Measurements from ENCODE around the gene PEX12. TPM values are rescaled to one million over a fixed set of nuclear protein-coding genes. Genes with fewer than 3 reads are reported as not detected.

Gene PEX12
- total RNA-seq = 4.2 and 5.1 TPM in 2 replicates
- long read RNA-seq, transcript PEX12-201 (3 exons, 2,675 nt) = major isoform, 15 of 18 reads
- long read RNA-seq, partial matches to known transcripts = 2 of 18 reads
- long read RNA-seq, other reads (novel, unspliced or antisense) = 1 of 18 reads

DNA sequence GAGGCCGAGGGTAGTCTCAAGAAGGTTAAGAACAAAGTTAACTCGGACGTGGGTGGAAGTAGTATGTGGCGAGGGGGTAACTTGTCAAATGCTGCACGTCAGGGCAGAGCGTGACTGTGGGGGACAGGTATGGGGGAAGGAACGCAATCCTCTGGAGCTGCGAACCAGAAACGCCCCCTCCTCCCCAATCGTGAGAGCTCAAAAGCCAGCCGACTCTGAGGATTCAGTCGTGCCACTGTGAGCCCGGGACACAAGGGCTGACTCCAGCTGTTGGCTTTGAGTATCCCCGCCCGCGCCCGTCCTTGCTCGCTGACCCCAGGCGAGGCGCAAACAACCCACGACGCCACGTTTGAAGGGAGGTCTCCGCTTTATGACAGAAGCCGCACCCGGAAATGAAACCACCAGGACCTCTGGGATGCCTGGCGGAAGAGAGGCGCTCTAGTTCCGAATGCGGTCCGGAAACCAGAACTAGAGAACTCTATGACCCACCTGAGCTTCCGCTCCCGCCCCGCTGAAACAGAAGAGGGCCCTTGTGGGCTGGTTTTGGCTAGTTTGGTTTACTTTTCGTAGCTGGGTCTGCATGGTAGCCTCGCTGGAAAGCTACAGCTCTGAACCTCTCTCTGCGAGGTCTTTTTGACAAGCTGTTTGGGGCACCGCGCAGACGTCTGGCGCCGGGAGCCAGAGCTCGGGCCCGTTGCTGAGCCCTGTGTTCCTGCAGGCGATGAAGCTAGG, at the start of gene PEX12:
PEX12 (minus strand) TSS at position 375 of the 732 bp plus-strand sequence. CDS start 550 bp downstream, outside the sequence.
- Mint-ChIP-seq H3K4me3 (peak within 1 kb of the TSS; percentile 93), H3K27me3 (ENCODE audit: low read depth) (peaks cover 15% of the 10 kb centered on the region), H3K9me3 (no peaks in the 10 kb centered on the region), H3K27ac (ENCODE audit: unreplicated experiment) (peak within 1 kb of the TSS; percentile 50), H3K4me1 (peaks cover 25% of the 10 kb centered on the region), H3K36me3 (ENCODE audit: low read depth) (no peaks in the 10 kb centered on the region)
- DNase-seq (ENCODE audit: low read depth, low spot score) = peak; percentile 48
- TF ChIP-seq, protein P1, sequence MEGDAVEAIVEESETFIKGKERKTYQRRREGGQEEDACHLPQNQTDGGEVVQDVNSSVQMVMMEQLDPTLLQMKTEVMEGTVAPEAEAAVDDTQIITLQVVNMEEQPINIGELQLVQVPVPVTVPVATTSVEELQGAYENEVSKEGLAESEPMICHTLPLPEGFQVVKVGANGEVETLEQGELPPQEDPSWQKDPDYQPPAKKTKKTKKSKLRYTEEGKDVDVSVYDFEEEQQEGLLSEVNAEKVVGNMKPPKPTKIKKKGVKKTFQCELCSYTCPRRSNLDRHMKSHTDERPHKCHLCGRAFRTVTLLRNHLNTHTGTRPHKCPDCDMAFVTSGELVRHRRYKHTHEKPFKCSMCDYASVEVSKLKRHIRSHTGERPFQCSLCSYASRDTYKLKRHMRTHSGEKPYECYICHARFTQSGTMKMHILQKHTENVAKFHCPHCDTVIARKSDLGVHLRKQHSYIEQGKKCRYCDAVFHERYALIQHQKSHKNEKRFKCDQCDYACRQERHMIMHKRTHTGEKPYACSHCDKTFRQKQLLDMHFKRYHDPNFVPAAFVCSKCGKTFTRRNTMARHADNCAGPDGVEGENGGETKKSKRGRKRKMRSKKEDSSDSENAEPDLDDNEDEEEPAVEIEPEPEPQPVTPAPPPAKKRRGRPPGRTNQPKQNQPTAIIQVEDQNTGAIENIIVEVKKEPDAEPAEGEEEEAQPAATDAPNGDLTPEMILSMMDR (conservative IDR thresholded peaks at IDR 0.05) = no peak

DNA sequence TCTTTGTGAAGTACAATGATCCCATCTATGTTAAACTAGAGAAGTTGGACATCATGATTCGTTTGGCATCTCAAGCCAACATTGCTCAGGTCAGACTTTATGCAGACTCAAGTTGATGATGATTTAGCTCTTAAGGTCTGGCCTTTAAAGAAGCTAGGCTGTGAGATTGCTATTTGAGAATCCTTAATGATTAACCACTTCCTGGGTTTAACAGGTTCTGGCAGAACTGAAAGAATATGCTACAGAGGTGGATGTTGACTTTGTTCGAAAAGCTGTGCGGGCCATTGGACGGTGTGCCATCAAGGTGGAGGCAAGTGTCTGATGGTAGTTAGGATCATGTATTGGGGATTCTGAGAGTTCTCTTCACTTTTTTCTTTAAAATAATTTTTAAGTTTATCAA, 49.0 kb upstream of the PEX12 start:
- Mint-ChIP-seq H3K27me3 (ENCODE audit: low read depth) (no peaks in the 10 kb centered on the region), H3K4me1 (no peaks in the 10 kb centered on the region), H3K9me3 (no peaks in the 10 kb centered on the region), H3K4me3 (no peak overlapping the region), H3K27ac (ENCODE audit: unreplicated experiment) (no peak overlapping the region), H3K36me3 (ENCODE audit: low read depth) (peaks cover 3% of the 10 kb centered on the region)
- TF ChIP-seq, protein P1 (conservative IDR thresholded peaks at IDR 0.05) = no peak
- no peak for DNase-seq (ENCODE audit: low read depth, low spot score)

DNA sequence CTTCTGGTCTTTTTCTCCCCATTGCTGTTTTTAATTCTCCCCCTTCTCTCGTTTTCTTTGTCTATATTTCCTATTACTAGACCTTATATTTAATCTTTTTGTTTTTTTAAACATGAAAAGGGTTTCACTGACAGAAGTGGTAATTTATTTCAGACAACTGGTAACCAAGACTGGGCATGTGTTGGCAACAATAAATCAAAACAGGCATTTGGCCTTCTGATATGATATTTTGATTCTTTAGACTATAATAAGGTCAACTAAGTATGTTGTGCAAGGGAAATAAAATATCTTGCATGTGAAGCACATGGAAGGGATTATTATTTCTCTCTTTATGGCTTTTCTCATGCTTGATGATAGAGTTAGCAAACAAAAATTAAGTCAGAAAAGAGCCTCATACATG, 43.4 kb upstream of the PEX12 start:
- TF ChIP-seq, protein P1 (conservative IDR thresholded peaks at IDR 0.05) = no peak
- Mint-ChIP-seq H3K4me3 (no peak overlapping the region), H3K4me1 (no peaks in the 10 kb centered on the region), H3K9me3 (no peaks in the 10 kb centered on the region), H3K27me3 (ENCODE audit: low read depth) (no peaks in the 10 kb centered on the region), H3K27ac (ENCODE audit: unreplicated experiment) (no peak overlapping the region), H3K36me3 (ENCODE audit: low read depth) (peaks cover 3% of the 10 kb centered on the region)
- DNase-seq (ENCODE audit: low read depth, low spot score) = no peak

DNA sequence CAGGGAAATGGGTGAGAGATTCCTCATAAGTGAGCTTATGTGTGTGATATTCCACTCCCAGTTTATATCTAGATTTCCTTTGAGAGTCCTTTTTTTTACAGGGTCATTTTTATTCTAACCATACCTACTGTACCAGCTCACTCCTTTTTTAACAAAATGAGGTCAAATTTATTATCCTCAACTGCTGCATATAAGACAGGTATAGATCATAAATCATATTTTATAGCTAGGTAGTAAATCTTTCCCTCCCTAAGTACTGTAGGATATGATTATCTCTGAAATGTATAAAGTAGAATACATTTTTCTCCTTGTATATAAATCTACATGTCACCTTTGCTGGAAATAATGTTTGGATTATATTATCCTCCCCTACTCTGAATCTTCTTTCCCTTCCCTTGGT, 40.3 kb upstream of the PEX12 start:
- DNase-seq (ENCODE audit: low read depth, low spot score) = no peak
- H3K4me1 Mint-ChIP-seq = no peaks in the 10 kb centered on the region
- no peak overlapping the region for H3K4me3 Mint-ChIP-seq
- H3K27me3 Mint-ChIP-seq (ENCODE audit: low read depth) = no peaks in the 10 kb centered on the region
- TF ChIP-seq, protein P1 (conservative IDR thresholded peaks at IDR 0.05) = no peak
- no peak overlapping the region for H3K27ac Mint-ChIP-seq (ENCODE audit: unreplicated experiment)
- H3K36me3 Mint-ChIP-seq (ENCODE audit: low read depth) = no peaks in the 10 kb centered on the region
- no peaks in the 10 kb centered on the region for H3K9me3 Mint-ChIP-seq

DNA sequence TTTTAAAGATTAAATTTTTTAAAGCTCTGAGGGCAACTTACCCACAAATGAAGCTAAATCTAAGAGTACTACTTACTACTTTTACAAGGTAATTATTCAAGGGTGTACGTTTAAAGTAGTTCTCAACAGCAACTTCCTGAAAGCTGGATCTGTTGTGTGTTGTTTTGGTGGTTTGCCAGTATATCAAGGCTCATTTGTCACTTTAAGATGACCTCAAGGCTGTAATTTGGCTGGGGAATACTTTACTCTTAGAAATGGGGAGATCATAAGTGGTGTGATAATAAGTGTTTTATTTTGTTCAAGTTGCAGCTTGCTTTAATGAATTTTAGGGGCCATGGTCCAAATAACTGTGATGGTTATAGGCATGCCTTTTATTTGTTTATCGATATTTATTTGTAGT, 39.1 kb upstream of the PEX12 start:
- Mint-ChIP-seq H3K36me3 (ENCODE audit: low read depth) (no peaks in the 10 kb centered on the region), H3K4me3 (no peak overlapping the region), H3K27ac (ENCODE audit: unreplicated experiment) (peak overlapping the region; percentile 55), H3K4me1 (no peaks in the 10 kb centered on the region), H3K9me3 (no peaks in the 10 kb centered on the region), H3K27me3 (ENCODE audit: low read depth) (no peaks in the 10 kb centered on the region)
- TF ChIP-seq, protein P1 (conservative IDR thresholded peaks at IDR 0.05) = no peak
- DNase-seq (ENCODE audit: low read depth, low spot score) = no peak

All from neural crest cell (in vitro differentiated cells).